ENCODE measurements around the gene LRBA. TPM values are rescaled to one million over a fixed set of nuclear protein-coding genes. Genes with fewer than 3 reads are reported as not detected.

The LRBA gene
- total RNA-seq, 1 experiment from 2014 or later, result 55.3 TPM

GRCh38 chr4:150439451-150439933 lies 575.6 kb downstream of the LRBA start:
- no peak overlapping the region for H2BK120ac ChIP-seq (ENCODE audit: low read depth, low read length, poor library complexity, severe bottlenecking)
- H4K5ac ChIP-seq (ENCODE audit: insufficient read length, low read depth, low read length), result no peak overlapping the region

More at GRCh38 chr4:150439451-150439933, 575.6 kb downstream of the LRBA start:
- H2BK20ac ChIP-seq (ENCODE audit: low read depth, low read length, poor library complexity, severe bottlenecking), result no peak overlapping the region
- no peak overlapping the region for H2BK12ac ChIP-seq (ENCODE audit: insufficient read length, low read depth, low read length)
- no peak overlapping the region for H2AK5ac ChIP-seq (ENCODE audit: insufficient read length, low read length)
- no peak overlapping the region for H3T11ph ChIP-seq (ENCODE audit: low read length)
- H3K4me2 ChIP-seq (ENCODE audit: insufficient read depth, insufficient read length, low read length), result no peak overlapping the region
- no peaks in the 10 kb centered on the region for H3K9me3 Mint-ChIP-seq
- no peaks in the 10 kb centered on the region for H3K4me1 ChIP-seq (ENCODE audit: insufficient read depth, low read length)
- no peak overlapping the region for H4K8ac ChIP-seq (replicated peaks; ENCODE audit: insufficient read length, low read depth, low read length)
- no peak overlapping the region for H3K27ac ChIP-seq (ENCODE audit: insufficient read length, low read depth, low read length)
- no peak overlapping the region for H3K18ac ChIP-seq (ENCODE audit: insufficient read length, low read depth, low read length)
- no peaks in the 10 kb centered on the region for H4K20me1 ChIP-seq (ENCODE audit: control insufficient read depth, insufficient read depth, insufficient read length)
- peaks cover 0 to 4% of the 10 kb centered on the region in 2 experiments; a peak in 2 of 4 replicates for H3K4me1 Mint-ChIP-seq
- no peak for DNase-seq
- H4K91ac ChIP-seq (ENCODE audit: insufficient read length, low read depth, low read length), result no peak overlapping the region
- no peak overlapping the region for H2AFZ ChIP-seq (ENCODE audit: low read length)
- no peaks in the 10 kb centered on the region for H3K27me3 Mint-ChIP-seq (ENCODE audit: low read depth)
- no peaks in the 10 kb centered on the region for H3K23me2 ChIP-seq (ENCODE audit: insufficient read length, low read depth, low read length, poor library complexity, severe bottlenecking)
- no peak overlapping the region for H3K14ac ChIP-seq (ENCODE audit: insufficient read depth, low read length)
- peaks cover 0 to 4% (median 3%) of the 10 kb centered on the region in 3 experiments; a peak in 3 of 7 replicates for H3K36me3 Mint-ChIP-seq (ENCODE audit: insufficient read depth in 1 of 3, low read depth in 3 of 3)
- no peaks in the 10 kb centered on the region for H3K27me3 ChIP-seq (ENCODE audit: insufficient read depth, low read length)
- no peak overlapping the region for H3K23ac ChIP-seq (ENCODE audit: insufficient read length, low read depth, low read length)
- no peak overlapping the region for H3K9ac ChIP-seq (ENCODE audit: extremely low read depth, insufficient read length, low read length)
- H3K79me1 ChIP-seq (ENCODE audit: insufficient read depth, low read depth, low read length, poor library complexity, severe bottlenecking), result no peaks in the 10 kb centered on the region
- H2BK15ac ChIP-seq (ENCODE audit: low read depth, low read length), result no peak overlapping the region
- H2BK5ac ChIP-seq (ENCODE audit: insufficient read length, low read length), result no peak overlapping the region
- H3K9me3 ChIP-seq (ENCODE audit: control insufficient read depth, low read depth, low read length), result no peaks in the 10 kb centered on the region
- H3K56ac ChIP-seq (ENCODE audit: insufficient read length, low read depth, low read length), result no peak overlapping the region
- no peak overlapping the region for H3K4ac ChIP-seq (ENCODE audit: low read depth, low read length)
- H3K4me3 Mint-ChIP-seq, result no peak overlapping the region
- H3K27ac Mint-ChIP-seq, result no peak overlapping the region
- H3K79me2 ChIP-seq (ENCODE audit: insufficient read depth, low read length), result no peaks in the 10 kb centered on the region
- no peak for TF ChIP-seq CTCF (conservative IDR thresholded peaks at IDR 0.05)
- no CpG with 5 or more reads among the region's 3 CpGs for WGBS (ENCODE audit: extremely low coverage, insufficient read length, low lambda C conversion rate)
